A549 (cell line): ENCODE data around the gene RALA.

Experiments
- CBX2 ChIP-seq: fragments of 200-600 bp; sonication (generic); IDR thresholded peaks from 2 replicates; pipeline ENCODE4 v1.6.1; 2016; ENCODE audit warnings: low read depth, mild to moderate bottlenecking, borderline replicate concordance
- FOXS1 ChIP-seq: fragments of 250-450 bp; sonication (Bioruptor Pico); IDR thresholded peaks from 2 replicates; pipeline ENCODE4 v1.5.0; 2020; ENCODE audit warnings: mild to moderate bottlenecking, moderate library complexity
- JUN ChIP-seq, 2 experiments: fragments of >200 bp; sonication (Bioruptor Twin); formaldehyde crosslinking; IDR thresholded peaks; 2 replicates in 1 of 2; 3 replicates in 1 of 2; pipeline ENCODE4 v1.6.1; 2016 to 2017
- MAZ ChIP-seq: fragments of 150-350 bp; IDR thresholded peaks from 2 replicates; pipeline ENCODE4 v1.6.1; 2014; ENCODE audit warnings: antibody characterized with exemption, low read depth, low read length, borderline replicate concordance
- POLR2A ChIP-seq: IDR thresholded peaks from 2 replicates; pipeline ENCODE4 v1.6.1; 2012; ENCODE audit warnings: mild to moderate bottlenecking, low read length
- TF ChIP-seq, protein P1 (sequence below): fragments of >200 bp; sonication (Bioruptor Twin); formaldehyde crosslinking; IDR thresholded peaks from 3 replicates; pipeline ENCODE4 v1.5.1; 2016
- TF ChIP-seq, protein P2 (sequence below): fragments of 450-650 bp; IDR thresholded peaks from 2 replicates; pipeline ENCODE4 v1.6.1; 2014; ENCODE audit warnings: antibody characterized with exemption

DNA sequence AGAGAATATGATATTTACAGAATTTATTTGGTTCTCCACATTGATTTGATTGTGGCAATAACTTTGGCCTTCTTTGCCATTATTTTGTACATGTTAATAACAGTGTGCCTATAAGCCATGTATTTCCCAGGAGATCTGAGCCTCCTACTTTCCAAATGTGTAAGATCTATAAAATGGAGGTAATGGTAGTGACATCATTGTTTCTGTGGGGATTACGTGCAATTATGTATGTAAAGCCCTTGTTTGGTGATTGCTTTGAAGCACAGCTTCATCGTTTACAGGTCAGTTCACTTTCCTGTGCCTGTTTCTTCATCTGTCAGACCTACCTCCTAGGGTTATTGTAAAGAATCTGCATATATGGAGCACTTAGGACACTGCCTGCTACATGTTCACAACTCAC is 39.8 kb upstream of the RALA start:
- TF ChIP-seq POLR2A (no peak), MAZ (no peak), CBX2 (no peak), JUN (IDR thresholded peaks at IDR 0.05) (no peak), FOXS1 (CRISPR knock-in tag) (no peak)
- TF ChIP-seq, protein P1, sequence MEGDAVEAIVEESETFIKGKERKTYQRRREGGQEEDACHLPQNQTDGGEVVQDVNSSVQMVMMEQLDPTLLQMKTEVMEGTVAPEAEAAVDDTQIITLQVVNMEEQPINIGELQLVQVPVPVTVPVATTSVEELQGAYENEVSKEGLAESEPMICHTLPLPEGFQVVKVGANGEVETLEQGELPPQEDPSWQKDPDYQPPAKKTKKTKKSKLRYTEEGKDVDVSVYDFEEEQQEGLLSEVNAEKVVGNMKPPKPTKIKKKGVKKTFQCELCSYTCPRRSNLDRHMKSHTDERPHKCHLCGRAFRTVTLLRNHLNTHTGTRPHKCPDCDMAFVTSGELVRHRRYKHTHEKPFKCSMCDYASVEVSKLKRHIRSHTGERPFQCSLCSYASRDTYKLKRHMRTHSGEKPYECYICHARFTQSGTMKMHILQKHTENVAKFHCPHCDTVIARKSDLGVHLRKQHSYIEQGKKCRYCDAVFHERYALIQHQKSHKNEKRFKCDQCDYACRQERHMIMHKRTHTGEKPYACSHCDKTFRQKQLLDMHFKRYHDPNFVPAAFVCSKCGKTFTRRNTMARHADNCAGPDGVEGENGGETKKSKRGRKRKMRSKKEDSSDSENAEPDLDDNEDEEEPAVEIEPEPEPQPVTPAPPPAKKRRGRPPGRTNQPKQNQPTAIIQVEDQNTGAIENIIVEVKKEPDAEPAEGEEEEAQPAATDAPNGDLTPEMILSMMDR: no peak
- TF ChIP-seq, protein P2, sequence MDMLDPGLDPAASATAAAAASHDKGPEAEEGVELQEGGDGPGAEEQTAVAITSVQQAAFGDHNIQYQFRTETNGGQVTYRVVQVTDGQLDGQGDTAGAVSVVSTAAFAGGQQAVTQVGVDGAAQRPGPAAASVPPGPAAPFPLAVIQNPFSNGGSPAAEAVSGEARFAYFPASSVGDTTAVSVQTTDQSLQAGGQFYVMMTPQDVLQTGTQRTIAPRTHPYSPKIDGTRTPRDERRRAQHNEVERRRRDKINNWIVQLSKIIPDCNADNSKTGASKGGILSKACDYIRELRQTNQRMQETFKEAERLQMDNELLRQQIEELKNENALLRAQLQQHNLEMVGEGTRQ: no peak
